HG02885 (cell line): ENCODE data around the gene ARRB2.

Experiments
- ATAC-seq: cut with Tn5 transposase; IDR thresholded peaks from one replicate; pipeline ENCODE4 v1.9.1; 2021; ENCODE audit warnings: mild to moderate bottlenecking; ENCODE audit not compliant: unreplicated experiment, poor library complexity

The ARRB2 gene

DNA sequence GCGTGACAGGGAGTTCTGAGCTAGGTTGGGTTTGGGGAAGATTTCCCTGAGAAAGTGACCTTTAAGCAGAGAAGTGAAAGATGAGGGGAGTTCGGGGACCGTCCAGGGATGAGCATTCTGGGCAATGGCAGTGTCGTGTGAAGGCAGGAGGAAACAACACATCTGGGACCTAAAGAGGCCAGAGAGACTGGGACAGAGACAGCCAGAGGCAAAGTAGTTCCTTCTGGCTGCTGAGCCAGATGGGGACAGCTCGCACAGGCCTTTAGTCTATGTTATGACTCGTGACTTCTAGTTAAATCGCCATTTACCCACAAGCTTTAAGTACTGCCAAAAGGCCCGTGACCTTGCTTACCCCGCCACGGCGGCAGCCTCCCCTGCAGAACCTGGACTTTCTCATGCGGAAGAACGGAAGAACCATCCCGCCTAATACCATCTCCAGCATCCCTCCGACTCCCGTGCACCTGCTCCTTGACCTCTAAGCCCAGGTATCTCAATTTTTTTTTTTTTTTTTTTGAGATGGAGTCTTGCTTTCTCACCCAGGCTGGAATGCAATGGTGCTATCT, 12.3 kb downstream of the ARRB2 start:
- no peak for ATAC-seq

- no peak for ATAC-seq
Observed at GRCh38 chr17:4724650-4725049, 14.2 kb downstream of the ARRB2 start.

- ATAC-seq = no peak
Observed at GRCh38 chr17:4725646-4726310, 15.3 kb downstream of the ARRB2 start.

DNA sequence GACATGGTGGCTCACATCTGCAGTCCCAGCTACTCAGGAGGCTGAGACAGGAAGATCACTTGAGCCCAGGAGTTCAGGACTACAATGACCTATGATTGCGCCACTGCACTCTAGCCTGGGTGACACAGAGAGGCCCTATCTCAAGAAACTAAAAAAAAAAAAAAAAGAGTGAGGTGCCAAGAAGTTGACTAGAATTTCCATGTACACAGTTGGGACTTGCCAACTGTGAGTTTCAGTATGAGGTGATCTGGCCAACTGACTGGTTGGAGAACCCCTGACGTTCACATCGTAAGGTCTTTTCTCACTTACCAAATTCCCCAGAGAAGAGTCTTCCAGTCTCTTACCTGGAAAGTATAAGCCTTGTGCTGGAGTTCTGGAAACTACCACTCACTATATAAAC, 17.7 kb downstream of the ARRB2 start:
- no peak for ATAC-seq

DNA sequence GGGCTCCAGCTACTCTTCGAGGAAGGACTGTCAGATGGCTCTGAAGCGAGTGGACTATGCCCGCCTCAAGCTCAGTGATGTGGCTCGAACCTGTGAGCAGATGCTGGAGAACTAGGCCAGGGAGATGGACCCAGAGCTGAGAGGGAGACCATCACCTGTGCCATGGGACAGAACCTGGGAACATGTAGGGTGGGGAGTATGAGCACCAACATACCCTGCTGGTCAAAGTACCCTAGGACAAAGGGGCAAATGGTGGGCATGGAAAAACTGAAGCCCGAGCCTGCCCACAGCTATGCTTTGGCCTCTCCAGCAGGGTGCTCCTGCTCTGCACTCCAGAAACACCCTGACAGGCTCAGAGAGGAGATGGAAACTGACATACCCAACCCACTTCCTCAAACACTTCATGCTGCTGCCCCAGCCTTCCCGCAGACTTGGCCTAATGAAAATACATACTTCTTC, 22.7 kb downstream of the ARRB2 start:
- peak; percentile 31 for ATAC-seq

DNA sequence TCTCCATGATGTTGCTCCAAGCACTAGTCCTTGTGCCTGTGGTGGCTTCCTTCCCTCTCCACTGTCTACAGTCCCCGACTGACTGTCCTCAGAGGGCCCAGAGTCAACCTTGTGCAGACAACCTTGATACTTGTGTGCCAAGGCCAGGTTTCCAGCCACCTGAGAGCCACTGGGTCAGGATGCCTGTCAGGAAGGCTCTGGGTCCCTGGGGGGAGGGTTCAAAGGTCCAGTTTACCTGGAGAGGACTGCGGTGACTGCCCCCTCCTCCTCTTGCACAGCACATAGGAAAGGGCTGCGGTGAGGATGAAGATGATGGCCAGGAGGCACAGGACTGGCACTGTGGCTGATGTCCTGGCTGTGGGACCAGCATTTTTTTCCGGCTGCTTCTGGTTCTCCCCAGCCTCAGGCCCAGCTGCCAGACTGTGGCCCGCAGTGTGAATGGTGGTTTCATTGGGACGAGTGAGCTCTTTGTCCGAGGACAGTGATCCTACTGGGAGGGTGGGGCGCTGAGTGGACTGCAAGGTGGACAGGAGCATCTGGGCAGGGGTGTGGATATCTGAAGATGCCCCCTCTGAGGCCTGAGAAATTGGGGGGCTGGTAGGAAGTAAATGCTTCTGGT, 24.5 kb downstream of the ARRB2 start:
- ATAC-seq = no peak

- ATAC-seq = no peak
Observed at GRCh38 chr17:4735876-4736651, 25.6 kb downstream of the ARRB2 start.

DNA sequence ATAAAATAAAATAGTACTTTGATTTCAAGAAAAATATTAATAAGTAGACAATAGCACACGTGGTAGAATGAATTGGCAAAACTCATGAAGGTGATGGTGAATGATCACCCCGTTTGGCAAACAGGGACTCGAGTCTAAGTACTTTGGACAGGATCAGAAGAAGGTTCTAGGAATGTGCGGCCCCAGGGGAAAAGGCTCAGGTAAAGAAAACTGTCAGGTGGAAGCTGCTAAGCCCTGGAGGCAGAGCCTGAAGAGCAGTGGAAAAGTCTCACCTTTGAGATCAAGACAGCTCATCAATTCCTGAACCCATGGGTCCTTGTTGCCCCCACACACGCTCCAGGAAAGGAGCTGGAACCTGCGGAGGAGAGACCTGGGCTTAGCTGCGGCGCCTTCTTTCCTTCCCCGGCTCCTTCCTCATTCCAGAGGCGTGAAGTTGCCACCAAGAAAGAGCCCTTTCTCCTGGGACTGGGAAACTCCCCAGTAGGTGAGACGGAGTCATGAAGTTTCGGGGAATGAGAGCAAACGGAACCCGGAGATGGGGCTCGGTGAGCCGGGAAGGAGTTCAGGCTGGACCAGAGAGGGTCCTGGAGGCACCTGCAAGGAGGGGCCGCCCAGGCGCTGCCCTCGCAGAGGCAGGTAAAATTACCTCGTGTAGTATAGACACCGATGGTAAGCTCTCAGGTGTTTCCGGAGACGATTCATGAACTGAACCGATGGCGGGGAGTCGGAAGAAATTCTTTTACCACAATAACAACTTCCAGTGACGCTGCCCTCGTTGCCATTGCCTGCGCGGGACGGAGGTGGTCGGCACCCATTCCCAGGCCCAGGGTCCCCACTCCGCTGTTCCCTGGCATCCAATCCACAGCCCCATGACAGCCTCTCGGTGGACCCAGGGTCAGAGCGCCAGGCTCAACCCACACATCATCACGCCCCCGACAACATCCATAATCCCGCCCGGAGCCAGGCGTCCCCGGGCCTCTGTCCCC, 28.0 kb downstream of the ARRB2 start:
- no peak for ATAC-seq

- peak; percentile 57 for ATAC-seq
Observed at GRCh38 chr17:4739122-4740024, 28.9 kb downstream of the ARRB2 start, which contains the start of the genes CXCL16 and ZMYND15. Gene CXCL16 (minus strand): TSS chr17:4739928. CDS start chr17:4739339, 589 bp downstream. Gene ZMYND15 (plus strand): TSS chr17:4739833. CDS start chr17:4740549, 716 bp downstream.

DNA sequence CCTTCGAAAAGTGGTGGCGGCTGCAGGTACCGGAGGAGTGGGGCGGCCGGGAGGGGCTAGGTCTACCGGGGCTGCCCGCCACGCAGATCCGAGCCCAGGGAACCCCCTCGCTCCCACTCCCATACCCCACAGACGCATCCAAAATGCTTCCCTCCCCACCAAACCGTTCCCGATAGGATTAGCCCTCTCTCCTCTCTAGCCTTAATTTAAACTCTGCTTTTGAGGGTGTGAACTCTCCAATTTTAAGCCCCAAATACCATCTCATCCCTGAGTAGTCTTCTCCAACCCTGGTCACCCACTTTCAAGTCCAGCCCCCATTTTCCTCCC, 29.6 kb downstream of the ARRB2 start:
- no peak for ATAC-seq

GRCh38 chr17:4740584-4740983, 30.2 kb downstream of the ARRB2 start:
- ATAC-seq = no peak

DNA sequence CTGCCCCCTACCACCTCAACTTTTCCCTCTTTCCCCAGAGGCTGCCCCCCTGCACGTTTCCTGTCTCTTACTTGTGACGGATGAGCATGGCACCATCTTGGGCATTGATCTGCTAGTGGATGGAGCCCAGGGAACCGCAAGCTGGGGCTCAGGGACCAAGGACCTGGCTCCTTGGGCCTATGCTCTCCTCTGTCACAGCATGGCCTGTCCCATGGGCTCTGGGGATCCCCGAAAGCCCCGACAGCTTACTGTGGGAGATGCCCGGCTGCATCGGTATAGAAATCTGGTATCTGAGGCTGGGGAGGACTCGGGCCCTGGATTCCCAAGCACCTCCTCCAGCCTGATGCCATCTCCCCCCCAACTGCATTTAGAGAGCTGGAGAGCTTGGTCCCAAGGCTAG, 31.1 kb downstream of the ARRB2 start:
- no peak for ATAC-seq

- ATAC-seq = no peak
Observed at GRCh38 chr17:4742133-4742532, 31.7 kb downstream of the ARRB2 start.

DNA sequence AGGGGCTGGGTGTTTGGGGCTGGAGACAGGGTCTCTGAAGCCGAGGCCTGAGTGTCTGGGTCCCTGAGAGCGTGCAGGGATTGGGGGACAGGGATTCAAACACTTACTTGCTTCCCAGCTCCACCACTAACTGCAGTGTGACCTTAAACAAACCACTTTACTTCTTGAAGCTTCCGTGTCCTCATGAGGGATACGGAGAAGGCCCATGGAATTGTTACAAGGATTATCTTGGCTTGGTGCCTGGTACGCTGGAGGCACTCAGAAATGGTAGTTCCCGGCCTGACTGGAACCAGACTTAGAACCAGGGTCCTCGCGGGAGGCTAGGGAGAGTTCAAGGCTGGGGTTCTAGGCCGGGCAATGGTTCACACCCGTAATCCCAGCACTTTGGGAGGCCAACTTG, 32.2 kb downstream of the ARRB2 start:
- ATAC-seq = no peak

DNA sequence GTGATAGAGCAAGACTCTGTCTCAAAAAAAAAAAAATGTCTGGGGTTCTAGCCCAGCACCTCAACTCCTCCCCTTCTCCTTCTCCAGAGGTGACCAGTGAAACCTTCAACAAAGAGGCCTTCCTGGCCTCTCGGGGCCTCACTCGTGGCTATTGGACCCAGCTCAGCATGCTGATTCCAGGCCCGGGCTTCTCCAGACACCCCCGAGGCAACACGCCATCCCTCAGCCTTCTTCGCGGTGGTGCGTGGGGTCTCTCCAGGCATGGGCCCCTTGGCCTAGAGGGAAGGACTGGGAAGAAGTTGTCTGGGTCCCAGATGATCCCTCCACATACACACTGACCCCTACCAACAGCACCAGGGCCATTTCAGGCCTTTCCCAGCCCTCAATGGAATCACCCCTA, 32.8 kb downstream of the ARRB2 start:
- ATAC-seq = no peak

GRCh38 chr17:4743898-4744297, 33.5 kb downstream of the ARRB2 start:
- no peak for ATAC-seq

DNA sequence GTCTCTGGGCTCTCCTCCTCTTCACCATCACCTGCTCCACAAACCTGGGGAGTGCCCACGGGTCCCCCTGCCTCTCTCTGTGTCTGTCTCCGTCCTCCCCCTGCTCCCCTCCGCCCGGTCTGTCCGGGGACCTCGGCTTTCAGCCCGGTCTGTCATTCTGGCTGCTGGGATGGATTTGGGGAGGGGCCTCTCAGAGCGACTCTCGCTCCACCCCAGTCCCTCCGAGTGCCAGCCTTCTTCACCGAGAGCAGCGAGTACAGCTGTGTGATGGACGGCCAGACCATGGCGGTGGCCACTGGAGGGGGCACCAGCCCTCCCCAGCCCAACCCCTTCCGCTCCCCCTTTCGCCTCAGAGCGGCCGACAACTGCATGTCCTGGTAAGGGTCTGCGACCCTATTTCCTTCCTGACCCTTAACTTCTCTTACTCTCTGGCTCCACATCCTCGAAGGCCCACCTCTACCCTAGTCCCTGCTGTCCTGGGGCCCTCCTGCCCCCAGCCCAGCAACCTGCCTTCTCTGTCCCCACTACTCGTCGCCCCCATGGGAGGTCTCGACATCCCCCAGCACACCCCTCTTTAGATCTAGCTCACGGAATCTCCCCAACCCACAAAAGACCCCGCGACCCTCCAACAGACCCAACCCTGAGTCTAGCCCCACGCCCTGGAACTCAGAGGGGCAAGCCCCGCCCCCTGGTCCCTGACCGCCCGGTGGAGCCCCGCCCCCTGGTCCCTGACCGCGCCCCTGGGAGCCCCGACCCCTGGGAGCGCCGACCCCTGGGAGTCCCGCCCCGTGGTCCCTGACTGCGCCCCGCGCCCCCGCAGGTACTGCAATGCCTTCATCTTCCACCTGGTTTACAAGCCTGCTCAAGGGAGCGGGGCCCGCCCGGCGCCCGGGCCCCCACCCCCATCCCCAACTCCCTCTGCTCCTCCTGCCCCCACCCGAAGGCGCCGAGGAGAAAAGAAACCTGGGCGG, 34.9 kb downstream of the ARRB2 start:
- ATAC-seq = no peak

DNA sequence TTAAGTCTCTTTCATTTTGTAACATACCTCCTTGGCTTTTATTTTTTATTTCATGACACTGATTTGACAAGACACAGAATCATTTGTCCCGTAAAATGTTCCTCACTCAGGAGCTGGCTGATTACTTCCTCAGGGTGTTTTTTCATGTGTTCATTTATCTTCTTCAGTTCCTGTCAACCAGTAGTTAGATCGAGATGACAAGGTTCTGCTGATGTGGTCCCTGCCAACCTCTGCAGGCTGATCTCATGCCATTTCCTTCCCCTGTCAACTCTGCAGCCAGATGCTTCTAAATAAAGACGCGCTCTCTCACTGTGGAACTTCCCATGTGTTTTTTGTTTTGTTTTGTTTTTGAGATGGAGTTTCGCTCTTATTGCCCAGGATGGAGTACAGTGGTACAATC, 37.4 kb downstream of the ARRB2 start:
- ATAC-seq = no peak
